ENCODE measurements around the gene GALNT2.

The GALNT2 gene

DNA sequence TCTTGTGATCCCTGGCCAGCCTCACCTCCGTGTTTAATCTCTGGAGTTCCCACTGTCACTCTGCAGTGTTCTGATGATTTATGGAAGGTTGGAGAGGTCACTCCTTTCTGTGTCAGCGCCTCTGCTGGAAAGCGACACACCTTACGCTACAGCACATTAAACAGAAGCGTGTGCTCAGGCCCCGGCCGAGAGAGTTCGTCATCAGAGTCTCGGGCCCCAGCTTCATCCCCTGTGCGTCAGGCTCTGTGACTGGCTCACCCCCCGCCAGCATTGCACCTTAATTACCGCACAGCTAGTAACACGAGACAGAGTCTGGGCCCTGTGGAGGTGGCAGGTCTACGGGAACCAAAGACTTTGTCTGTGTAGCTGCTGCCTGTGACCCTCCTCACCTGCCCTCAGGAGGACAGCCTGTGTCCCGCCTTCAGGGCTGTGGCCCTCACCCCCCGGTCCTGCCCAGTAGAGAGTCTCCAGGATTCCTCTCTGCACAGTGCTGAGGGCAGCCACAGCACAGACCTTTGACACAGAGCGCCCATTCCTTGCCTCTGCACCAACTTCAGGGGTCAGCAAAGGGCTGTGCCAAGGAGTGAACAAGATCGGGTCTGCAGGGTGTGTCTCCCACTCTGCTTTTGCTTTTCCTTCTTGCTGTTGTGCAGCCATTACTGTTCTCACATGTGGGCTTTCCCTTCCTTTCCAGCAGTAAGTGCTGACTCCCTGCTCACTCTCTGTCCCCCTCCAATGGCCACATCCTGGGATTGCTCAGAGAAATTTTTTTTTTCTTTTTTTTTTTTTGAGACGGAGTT, 201.5 kb downstream of the GALNT2 start:
- Histone ChIP-seq H3K4me1 (ENCODE audit: control insufficient read depth in 2 of 2, insufficient read depth in 1 of 2, low read depth in 1 of 2, low read length in 2 of 2) (peaks cover 0 to 3% of the 10 kb centered on the region in 2 donors), H3K27me3 (ENCODE audit: control insufficient read depth in 3 of 3, insufficient read depth in 3 of 3, low read depth in 1 of 3, low read length in 3 of 3) (no peaks in the 10 kb centered on the region), H3K9me3 (replicated peaks in 1 of 2; ENCODE audit: control insufficient read depth in 2 of 2, insufficient read depth in 1 of 2, low read depth in 1 of 2, low read length in 2 of 2) (peaks cover 0 to 1% of the 10 kb centered on the region in 2 donors), H3K4me3 (ENCODE audit: low read length in 2 of 2) (no peak overlapping the region), H3K23ac (ENCODE audit: low read depth, low read length, poor library complexity) (no peak overlapping the region), H3K27ac (replicated peaks; ENCODE audit: low read length) (no peak overlapping the region), H2AFZ (ENCODE audit: low read length) (no peak overlapping the region), H3K4ac (ENCODE audit: low read length) (no peak overlapping the region), H2BK5ac (ENCODE audit: low read length) (peak overlapping the region; percentile 21), H2BK120ac (ENCODE audit: low read depth, low read length) (no peak overlapping the region), H3K9ac (ENCODE audit: low read depth, low read length, poor library complexity) (no peak overlapping the region), H4K8ac (ENCODE audit: low read depth, low read length) (peak overlapping the region; percentile 94), H3K14ac (ENCODE audit: low read length) (peak overlapping the region; percentile 6), H4K91ac (ENCODE audit: low read depth, low read length, poor library complexity) (no peak overlapping the region), H3K4me2 (ENCODE audit: insufficient read depth, low read length, poor library complexity, severe bottlenecking) (no peak overlapping the region), H3K79me1 (ENCODE audit: low read depth, low read length) (peaks cover 5% of the 10 kb centered on the region), H2BK15ac (ENCODE audit: low read length) (no peak overlapping the region), H2AK5ac (ENCODE audit: low read depth, low read length) (no peak overlapping the region), H2BK12ac (ENCODE audit: low read length) (no peak overlapping the region), H3K18ac (ENCODE audit: low read length) (peak overlapping the region; percentile 24), H3K36me3 (replicated peaks in 1 of 2; ENCODE audit: control insufficient read depth in 2 of 2, insufficient read depth in 2 of 2, low read length in 2 of 2) (peaks cover 13 to 39% of the 10 kb centered on the region in 2 donors)
- DNase-seq (ENCODE audit: low spot score): peak; percentile 46
- WGBS, 2 donors (ENCODE audit: extremely low coverage in 2 of 2, insufficient read length in 2 of 2, insufficient replicate concordance in 1 of 2): no CpG with 5 or more reads among the region's 19 CpGs

DNA sequence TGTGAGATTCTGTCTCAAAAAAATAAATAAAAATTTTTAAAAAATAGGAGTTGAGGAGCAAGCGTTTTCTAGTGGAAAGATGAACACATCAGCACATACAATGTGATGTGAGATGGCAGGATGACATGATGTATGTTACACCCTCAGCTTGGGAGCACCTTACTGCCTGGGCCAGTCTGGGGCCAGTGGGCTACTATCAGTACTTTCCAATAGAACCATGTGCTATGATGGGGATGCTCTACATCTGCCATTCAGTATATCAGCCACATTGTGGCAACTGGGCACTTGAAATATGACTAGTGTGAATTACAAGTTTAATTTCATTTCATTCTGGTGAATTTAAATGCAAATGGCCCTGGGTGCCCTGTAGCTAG, 203.1 kb downstream of the GALNT2 start:
- H3K36me3 ChIP-seq (replicated peaks in 1 of 2; ENCODE audit: control insufficient read depth in 2 of 2, insufficient read depth in 2 of 2, low read length in 2 of 2): peaks cover 5 to 34% of the 10 kb centered on the region in 2 donors
- H2AFZ ChIP-seq (ENCODE audit: low read length): no peak overlapping the region
- H3K4ac ChIP-seq (ENCODE audit: low read length): no peak overlapping the region
- H3K4me3 ChIP-seq (ENCODE audit: low read length in 2 of 2): no peak overlapping the region
- H3K23ac ChIP-seq (ENCODE audit: low read depth, low read length, poor library complexity): no peak overlapping the region
- H3K4me1 ChIP-seq (ENCODE audit: control insufficient read depth in 2 of 2, insufficient read depth in 1 of 2, low read depth in 1 of 2, low read length in 2 of 2): peaks cover 0 to 3% of the 10 kb centered on the region in 2 donors
- H2BK12ac ChIP-seq (ENCODE audit: low read length): no peak overlapping the region
- no peak for DNase-seq (ENCODE audit: low spot score)
- H3K4me2 ChIP-seq (ENCODE audit: insufficient read depth, low read length, poor library complexity, severe bottlenecking): no peak overlapping the region
- H3K79me1 ChIP-seq (ENCODE audit: low read depth, low read length): peaks cover 5% of the 10 kb centered on the region
- H3K9ac ChIP-seq (ENCODE audit: low read depth, low read length, poor library complexity): no peak overlapping the region
- no peak overlapping the region for H2BK5ac ChIP-seq (ENCODE audit: low read length)
- peaks cover 0 to 1% of the 10 kb centered on the region in 2 donors for H3K9me3 ChIP-seq (replicated peaks in 1 of 2; ENCODE audit: control insufficient read depth in 2 of 2, insufficient read depth in 1 of 2, low read depth in 1 of 2, low read length in 2 of 2)
- H4K8ac ChIP-seq (ENCODE audit: low read depth, low read length): no peak overlapping the region
- no peak overlapping the region for H2AK5ac ChIP-seq (ENCODE audit: low read depth, low read length)
- H3K14ac ChIP-seq (ENCODE audit: low read length): no peak overlapping the region
- no peak overlapping the region for H3K27ac ChIP-seq (replicated peaks; ENCODE audit: low read length)
- no peaks in the 10 kb centered on the region for H3K27me3 ChIP-seq (ENCODE audit: control insufficient read depth in 3 of 3, insufficient read depth in 3 of 3, low read depth in 1 of 3, low read length in 3 of 3)
- no peak overlapping the region for H4K91ac ChIP-seq (ENCODE audit: low read depth, low read length, poor library complexity)
- no CpG with 5 or more reads among the region's 1 CpG for WGBS, 2 donors (ENCODE audit: extremely low coverage in 2 of 2, insufficient read length in 2 of 2, insufficient replicate concordance in 1 of 2)
- H2BK120ac ChIP-seq (ENCODE audit: low read depth, low read length): no peak overlapping the region
- no peak overlapping the region for H3K18ac ChIP-seq (ENCODE audit: low read length)
- H2BK15ac ChIP-seq (ENCODE audit: low read length): no peak overlapping the region

DNA sequence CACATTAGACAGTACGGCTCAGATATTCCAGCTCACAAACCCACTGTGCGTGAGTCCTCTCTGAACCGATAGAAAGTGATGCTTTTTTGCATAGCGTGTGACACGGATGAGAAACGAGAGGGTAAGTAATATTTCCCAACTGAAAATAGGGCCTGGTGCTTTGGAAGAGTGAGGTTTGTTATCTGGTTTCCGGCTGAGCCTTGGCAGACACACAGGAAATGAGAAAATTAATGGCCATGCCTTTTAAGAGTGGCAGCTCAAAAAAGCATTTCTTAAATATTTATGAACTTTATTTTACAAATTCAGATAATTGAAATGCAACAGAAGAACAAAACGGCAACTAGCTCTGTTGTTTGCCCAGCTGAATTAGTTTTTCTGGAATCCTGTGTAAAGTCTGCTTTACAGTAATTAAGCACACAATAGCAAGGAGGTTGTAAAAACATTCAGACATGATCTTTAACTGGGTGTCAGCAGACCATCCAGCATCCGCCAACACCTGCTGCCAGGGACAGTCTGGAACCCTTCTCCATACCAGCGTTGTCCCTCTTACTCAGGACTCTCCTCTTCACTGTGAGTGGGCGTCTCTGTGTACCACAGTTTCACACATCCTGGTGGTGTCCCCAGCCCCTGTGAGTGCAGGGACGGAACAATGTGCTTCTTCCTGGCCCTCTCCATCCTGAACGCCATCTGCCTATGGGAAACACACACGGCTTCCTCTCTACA, 203.7 kb downstream of the GALNT2 start:
- no peak overlapping the region for H3K18ac ChIP-seq (ENCODE audit: low read length)
- H3K4me1 ChIP-seq (ENCODE audit: control insufficient read depth in 2 of 2, insufficient read depth in 1 of 2, low read depth in 1 of 2, low read length in 2 of 2): peaks cover 0 to 3% of the 10 kb centered on the region in 2 donors
- no peak overlapping the region for H2AFZ ChIP-seq (ENCODE audit: low read length)
- peaks cover 5% of the 10 kb centered on the region for H3K79me1 ChIP-seq (ENCODE audit: low read depth, low read length)
- H3K4me3 ChIP-seq (ENCODE audit: low read length in 2 of 2): no peak overlapping the region
- no peak overlapping the region for H3K4me2 ChIP-seq (ENCODE audit: insufficient read depth, low read length, poor library complexity, severe bottlenecking)
- DNase-seq (ENCODE audit: low spot score): no peak
- H4K8ac ChIP-seq (ENCODE audit: low read depth, low read length): no peak overlapping the region
- no CpG with 5 or more reads among the region's 14 CpGs for WGBS, 2 donors (ENCODE audit: extremely low coverage in 2 of 2, insufficient read length in 2 of 2, insufficient replicate concordance in 1 of 2)
- H3K14ac ChIP-seq (ENCODE audit: low read length): peak overlapping the region; percentile 14
- H3K4ac ChIP-seq (ENCODE audit: low read length): no peak overlapping the region
- peaks cover 0 to 1% of the 10 kb centered on the region in 2 donors for H3K9me3 ChIP-seq (replicated peaks in 1 of 2; ENCODE audit: control insufficient read depth in 2 of 2, insufficient read depth in 1 of 2, low read depth in 1 of 2, low read length in 2 of 2)
- peaks cover 0 to 34% of the 10 kb centered on the region in 2 donors for H3K36me3 ChIP-seq (replicated peaks in 1 of 2; ENCODE audit: control insufficient read depth in 2 of 2, insufficient read depth in 2 of 2, low read length in 2 of 2)
- H3K9ac ChIP-seq (ENCODE audit: low read depth, low read length, poor library complexity): peak overlapping the region; percentile 27
- H2BK12ac ChIP-seq (ENCODE audit: low read length): no peak overlapping the region
- H4K91ac ChIP-seq (ENCODE audit: low read depth, low read length, poor library complexity): no peak overlapping the region
- H2BK5ac ChIP-seq (ENCODE audit: low read length): no peak overlapping the region
- H2AK5ac ChIP-seq (ENCODE audit: low read depth, low read length): no peak overlapping the region
- H3K27me3 ChIP-seq (ENCODE audit: control insufficient read depth in 3 of 3, insufficient read depth in 3 of 3, low read depth in 1 of 3, low read length in 3 of 3): no peaks in the 10 kb centered on the region
- no peak overlapping the region for H2BK15ac ChIP-seq (ENCODE audit: low read length)
- H2BK120ac ChIP-seq (ENCODE audit: low read depth, low read length): no peak overlapping the region
- H3K23ac ChIP-seq (ENCODE audit: low read depth, low read length, poor library complexity): no peak overlapping the region
- H3K27ac ChIP-seq (replicated peaks; ENCODE audit: low read length): no peak overlapping the region

Data from neuronal stem cell (in vitro differentiated cells).